NOMO-1 (cell line): ENCODE measurements around the gene P2RX2.

ENCODE experiments used
- DNase-seq, 2 experiments: peaks; one replicate each; lab custom pipeline; 2025; ENCODE audit not compliant: unreplicated experiment in 2 of 2; lab: John Stamatoyannopoulos, UW

P2RX2 gene

GRCh38 chr12:132617135-132617701 is 1.4 kb upstream of the P2RX2 start:
- no peak for DNase-seq

DNA sequence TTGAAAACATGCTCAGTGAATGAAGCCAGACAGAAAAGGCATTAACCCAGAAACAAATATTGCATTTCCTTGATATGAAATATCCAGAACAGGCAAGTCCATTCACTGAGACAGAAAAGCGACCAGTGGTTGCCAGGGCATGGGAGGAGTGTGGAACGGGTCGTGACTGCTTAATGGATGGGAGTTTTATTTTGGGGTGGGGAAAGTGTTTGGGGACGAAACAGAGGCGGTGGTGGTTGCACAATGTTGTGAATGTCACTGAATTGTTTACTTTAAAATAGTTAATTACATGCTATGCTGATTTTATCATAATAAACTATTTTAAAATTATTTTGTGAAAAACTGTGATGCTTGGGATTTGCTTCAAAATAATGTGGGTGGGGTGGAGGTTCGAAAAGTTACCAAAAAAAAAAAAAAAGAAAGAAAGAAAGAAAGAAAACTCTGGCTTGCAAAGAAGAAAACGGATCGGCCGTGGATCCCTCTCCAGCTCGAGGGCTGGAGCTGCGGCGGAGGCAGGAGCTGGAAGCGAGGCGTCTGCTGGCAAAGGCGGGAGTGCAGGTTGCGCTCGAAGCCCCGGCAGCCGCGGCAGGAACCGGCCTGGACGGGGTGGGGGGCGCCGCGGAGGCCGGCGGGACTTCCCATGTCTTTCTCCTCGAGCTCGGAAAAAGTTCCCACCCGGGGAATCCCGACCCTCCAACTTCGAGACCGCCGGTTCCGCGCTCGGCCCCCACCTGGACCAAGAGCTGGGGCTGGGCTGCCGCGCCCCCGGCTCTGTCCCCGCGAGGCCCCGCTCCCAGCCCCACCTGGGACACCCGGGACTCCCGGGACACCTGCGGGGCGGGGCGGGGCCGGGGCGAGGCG is 524 bp upstream of the P2RX2 start:
- no peak for DNase-seq

- DNase-seq = no peak
Observed at GRCh38 chr12:132619071-132619385, 452 bp downstream of the P2RX2 start.

DNA sequence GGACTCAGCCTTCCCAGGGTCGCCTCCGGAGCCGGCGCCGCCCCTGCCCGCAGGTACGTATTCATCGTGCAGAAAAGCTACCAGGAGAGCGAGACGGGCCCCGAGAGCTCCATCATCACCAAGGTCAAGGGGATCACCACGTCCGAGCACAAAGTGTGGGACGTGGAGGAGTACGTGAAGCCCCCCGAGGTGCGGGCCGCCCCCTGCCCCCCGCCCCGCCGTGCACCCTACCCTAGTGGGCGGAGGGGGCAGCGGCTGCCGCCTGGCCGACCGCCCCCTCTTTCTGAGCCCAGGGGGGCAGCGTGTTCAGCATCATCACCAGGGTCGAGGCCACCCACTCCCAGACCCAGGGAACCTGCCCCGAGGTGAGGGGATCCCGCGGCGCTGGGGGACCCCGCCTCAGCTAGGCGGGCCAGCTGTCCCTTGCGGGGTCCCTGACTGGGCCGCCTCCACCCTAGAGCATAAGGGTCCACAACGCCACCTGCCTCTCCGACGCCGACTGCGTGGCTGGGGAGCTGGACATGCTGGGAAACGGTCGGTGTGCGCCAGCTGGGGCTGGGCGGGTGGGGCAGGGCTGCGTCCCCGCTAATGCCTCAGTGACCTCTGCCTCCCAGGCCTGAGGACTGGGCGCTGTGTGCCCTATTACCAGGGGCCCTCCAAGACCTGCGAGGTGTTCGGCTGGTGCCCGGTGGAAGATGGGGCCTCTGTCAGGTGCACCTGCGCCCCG is 973 bp downstream of the P2RX2 start:
- DNase-seq = no peak

DNA sequence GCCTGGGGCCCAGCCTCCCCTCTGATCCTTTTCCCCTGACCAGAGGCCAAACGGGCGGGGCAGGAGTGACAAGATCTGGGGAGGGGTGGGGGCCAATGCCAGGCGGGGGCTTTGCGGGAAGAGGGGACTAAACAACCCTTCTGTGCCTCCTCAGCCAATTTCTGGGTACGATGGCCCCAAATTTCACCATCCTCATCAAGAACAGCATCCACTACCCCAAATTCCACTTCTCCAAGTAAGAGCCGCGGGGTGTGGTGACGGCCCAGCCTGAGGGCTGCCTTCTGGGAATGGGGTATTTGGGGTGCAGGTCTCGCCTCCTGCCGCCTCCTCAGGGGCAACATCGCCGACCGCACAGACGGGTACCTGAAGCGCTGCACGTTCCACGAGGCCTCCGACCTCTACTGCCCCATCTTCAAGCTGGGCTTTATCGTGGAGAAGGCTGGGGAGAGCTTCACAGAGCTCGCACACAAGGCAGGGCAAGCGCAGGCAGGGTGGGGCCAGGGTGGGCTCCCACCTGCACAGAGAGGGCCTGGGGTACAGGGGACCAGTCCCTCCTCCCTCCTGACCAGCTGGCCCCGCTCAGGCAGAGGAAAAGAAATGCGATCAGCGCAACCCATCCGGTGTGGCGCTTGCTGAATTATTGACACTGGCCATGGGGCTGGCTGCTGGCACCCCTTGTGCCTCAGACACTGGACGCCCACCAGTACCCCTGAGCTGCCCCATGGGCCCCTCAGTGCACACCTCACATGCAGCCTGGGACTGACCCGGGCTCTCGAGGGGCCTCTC is 1.7 kb downstream of the P2RX2 start:
- no peak for DNase-seq

DNA sequence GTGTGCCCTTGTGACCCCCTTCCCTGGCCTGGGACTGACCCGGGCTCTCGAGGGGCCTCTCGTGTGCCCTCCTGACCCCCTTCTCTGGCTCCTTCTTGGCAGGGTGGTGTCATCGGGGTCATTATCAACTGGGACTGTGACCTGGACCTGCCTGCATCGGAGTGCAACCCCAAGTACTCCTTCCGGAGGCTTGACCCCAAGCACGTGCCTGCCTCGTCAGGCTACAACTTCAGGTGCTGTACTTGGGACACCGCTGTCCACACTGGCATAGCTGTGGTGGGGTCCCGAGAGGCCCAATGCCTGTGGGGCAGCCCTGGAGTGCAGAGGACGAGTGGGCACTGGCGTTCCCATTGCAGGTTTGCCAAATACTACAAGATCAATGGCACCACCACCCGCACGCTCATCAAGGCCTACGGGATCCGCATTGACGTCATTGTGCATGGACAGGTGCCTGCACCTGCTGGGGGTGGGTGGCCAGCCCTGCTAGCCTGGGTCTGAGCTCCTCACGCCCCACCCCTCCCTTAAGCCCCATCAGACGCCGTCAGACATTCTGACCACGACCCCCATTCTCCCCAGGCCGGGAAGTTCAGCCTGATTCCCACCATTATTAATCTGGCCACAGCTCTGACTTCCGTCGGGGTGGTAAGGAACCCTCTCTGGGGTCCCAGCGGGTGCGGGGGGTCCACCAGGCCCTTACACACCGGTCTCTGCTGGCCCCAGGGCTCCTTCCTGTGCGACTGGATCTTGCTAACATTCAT is 2.5 kb downstream of the P2RX2 start:
- no peak for DNase-seq

- DNase-seq = no peak
Observed at GRCh38 chr12:132621657-132622435, 3.3 kb downstream of the P2RX2 start.

DNA sequence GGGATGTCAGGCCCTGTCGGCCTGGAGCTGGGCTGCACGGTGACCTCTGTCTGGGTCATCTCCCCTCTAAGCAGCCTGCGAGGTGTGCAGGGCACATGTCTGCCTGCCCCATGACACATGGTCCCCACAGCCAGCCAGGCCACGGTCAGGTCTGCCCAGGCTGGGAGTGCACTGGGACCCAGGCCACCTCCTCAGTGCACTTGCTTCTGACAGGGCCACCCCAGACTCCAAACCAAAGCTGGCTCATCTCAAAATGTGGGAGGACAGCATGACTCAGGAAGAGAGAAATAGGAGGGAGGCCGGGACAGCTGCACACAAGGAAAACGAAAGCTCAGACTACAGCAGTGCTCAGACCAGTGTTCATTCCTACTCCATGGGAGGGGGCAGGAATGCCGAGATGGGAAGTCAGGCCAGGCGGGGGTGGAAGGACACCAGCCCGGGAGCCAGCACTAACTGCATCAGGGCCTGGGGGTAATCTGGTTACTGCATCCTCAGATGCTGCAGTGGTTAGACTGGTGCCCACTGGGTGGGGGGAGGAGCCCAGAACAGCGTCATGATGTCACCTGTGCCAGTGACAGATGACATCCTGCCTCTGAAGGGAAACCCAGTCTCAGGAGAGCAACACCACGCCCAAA is 4.0 kb downstream of the P2RX2 start:
- no peak for DNase-seq

DNA sequence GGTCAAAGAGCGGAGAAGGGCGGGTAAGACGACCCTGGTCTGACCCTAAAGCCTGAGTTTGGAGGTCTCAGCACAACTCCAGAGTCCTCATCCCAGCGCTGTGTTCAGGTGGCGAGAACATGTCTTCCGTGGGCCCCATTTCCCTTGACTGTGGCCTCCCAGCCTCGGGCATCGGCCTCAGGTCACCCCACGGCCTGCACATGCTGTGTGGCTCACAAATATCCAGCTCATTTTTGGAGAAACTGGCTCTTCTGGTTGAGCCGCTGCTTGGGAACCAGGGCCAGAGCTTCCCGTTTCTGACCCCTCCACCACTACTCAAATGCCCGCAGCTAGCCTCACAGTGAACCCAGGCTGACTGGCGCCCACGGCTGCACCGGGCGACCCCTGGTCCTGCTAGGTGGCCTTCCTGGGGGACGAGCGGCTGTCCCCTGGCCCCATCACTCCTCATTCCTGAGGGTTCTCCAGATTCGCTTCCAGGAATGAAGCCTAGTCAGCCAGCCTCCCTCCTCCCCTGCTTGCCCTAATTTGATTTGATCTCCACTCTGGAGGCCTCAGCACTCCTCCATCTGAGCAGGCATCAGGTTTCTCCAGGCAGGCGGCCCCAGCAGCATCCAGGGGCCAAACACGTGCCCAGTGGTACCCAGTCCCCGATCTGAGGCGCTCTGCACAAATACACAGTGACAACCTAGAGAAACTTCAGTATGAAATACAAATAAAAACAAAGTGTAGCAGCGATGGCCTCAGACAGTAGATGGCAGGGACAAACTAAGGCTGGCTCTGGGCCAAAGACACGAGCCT is 4.7 kb downstream of the P2RX2 start:
- no peak for DNase-seq

DNA sequence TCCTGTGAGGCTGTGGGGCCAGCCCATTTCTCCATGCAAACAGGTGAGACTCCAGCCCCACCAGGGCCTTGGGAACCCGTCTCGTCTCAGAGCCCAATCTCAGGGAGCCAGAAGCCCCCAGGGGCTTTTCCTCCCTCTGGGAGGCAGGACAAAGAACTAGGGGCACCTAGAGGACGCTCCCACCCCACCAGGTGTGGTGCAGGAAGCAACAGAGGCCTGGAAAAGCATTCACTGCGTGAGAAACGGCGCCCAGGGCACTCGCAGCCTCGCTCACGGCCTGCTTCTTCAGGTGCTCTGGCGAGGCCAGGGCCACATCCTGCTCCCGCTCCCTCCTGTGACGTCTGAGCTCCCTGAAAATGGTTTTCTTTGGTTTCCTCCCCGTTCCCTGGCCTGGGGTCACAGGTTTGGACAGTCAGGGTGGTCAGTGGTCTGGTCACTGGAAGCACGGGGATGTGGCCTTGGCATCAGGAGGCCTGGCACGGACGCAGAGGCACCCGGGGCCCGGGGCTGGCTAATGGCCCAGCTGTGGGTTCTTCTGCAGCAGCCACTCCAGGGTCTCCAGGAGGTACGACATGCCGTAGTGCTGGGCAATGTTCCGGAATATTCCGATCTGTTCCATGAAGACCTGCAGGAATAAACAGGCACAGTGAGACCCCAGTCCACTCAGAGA is 5.7 kb downstream of the P2RX2 start:
- DNase-seq = no peak

GRCh38 chr12:132624910-132625630 is 6.5 kb downstream of the P2RX2 start:
- DNase-seq = no peak

GRCh38 chr12:132625731-132626430 is 7.3 kb downstream of the P2RX2 start:
- no peak for DNase-seq

GRCh38 chr12:132629330-132629729 is 10.8 kb downstream of the P2RX2 start:
- DNase-seq = no peak

DNA sequence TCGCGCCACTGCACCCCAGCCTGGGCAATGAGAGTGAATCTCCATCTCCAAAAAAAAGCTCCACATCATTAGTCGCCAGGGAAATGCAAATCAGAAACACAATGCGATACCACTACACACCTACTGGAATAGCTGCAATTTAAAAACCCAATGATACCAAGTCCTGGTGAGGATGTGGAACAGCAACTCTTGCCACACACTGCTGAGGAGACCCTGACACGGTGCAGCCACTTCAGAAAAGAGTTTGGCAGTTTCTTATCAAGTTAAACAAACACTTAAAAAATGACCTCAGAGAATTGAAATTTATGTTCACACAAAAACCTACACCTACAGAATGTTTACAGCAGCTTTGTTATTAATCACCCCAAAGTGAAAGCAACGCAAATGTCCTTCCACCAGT is 12.1 kb downstream of the P2RX2 start:
- no peak for DNase-seq

GRCh38 chr12:132631666-132632065 is 13.1 kb downstream of the P2RX2 start:
- DNase-seq = no peak

DNA sequence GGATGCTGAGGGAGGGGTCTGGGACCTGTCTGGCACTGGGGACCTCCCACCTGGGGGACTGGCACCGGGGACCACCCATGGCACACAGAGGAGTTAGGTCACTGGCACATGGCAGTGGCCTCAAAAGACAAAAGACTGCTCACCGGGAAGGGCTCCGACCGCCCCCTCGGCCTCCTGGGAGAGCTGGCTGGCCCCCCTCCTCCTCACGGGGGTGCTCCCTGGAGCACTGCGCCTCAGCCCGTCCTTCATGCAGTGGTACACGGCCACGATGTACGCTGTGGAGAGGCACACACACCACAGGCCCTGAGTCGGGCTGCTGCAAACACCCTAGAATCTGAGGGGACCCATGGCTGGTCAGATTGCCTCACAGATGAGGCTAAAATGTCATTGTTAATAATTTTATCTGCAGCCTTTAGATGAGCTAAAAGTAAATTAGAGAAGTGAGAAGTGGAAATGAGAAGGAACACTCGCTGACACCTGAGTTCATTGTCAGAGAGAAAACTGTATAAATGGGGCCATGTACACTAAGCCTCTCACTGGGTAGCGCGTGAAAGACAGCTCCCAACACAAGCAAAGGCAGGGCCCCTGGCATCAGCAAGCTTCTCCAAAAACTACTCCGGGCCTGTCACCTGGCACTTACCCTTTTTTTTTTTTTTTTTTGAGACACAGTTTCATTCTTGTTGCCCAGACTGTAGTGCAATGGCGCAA is 14.1 kb downstream of the P2RX2 start:
- no peak for DNase-seq
